ACC112 (cell line): Measurements from ENCODE around the gene LRP11.
A peak's percentile ranks its signal among the peaks of the same experiment; 100 is the strongest.
"Not testable (repeated sequence)": the region's sequence is repeated elsewhere in the genome, so short reads cannot be mapped to it uniquely, and the experiment has no call there.

ENCODE experiments used
- H2AFZ ChIP-seq: fragments of 200-600 bp; sonication (generic); one replicate; pipeline ENCODE4 v1.6.0; 2017; ENCODE audit warnings: antibody characterized with exemption, low read length; ENCODE audit not compliant: unreplicated experiment
- H3K27ac ChIP-seq: fragments of 200-600 bp; sonication (generic); 2 replicates; pipeline ENCODE4 v1.5.1; 2014; ENCODE audit warnings: low read depth, mild to moderate bottlenecking, antibody characterized with exemption, low read length, moderate library complexity
- H3K27me3 ChIP-seq: fragments of 200-600 bp; sonication (generic); 2 replicates; pipeline ENCODE4 v1.6.1; 2014; ENCODE audit warnings: mild to moderate bottlenecking, antibody characterized with exemption, low read length, moderate library complexity, mixed read lengths; ENCODE audit not compliant: insufficient read depth
- H3K36me3 ChIP-seq: fragments of 200-600 bp; sonication (generic); 2 replicates; pipeline ENCODE4 v1.6.1; 2016; ENCODE audit warnings: mild to moderate bottlenecking, antibody characterized with exemption, low read length, moderate library complexity, mixed read lengths; ENCODE audit not compliant: insufficient read depth
- H3K4me1 ChIP-seq: fragments of 200-600 bp; sonication (generic); one replicate; pipeline ENCODE4 v1.6.1; 2016; ENCODE audit warnings: low read length, mixed read lengths; ENCODE audit not compliant: insufficient read depth, unreplicated experiment, control insufficient read depth
- H3K4me3 ChIP-seq: fragments of 200-600 bp; sonication (generic); 2 replicates; pipeline ENCODE4 v1.5.1; 2014; ENCODE audit warnings: mild to moderate bottlenecking, low read depth, low read length
- H3K79me2 ChIP-seq: fragments of 200-600 bp; sonication (generic); one replicate; pipeline ENCODE4 v1.6.0; 2016; ENCODE audit warnings: low read length; ENCODE audit not compliant: control insufficient read depth, unreplicated experiment, insufficient read depth

LRP11 gene

GRCh38 chr6:149857541-149857940 is 6.6 kb downstream of the LRP11 start:
- H3K4me1 ChIP-seq = peaks cover 59% of the 10 kb centered on the region
- no peak overlapping the region for H2AFZ ChIP-seq
- H3K36me3 ChIP-seq = no peaks in the 10 kb centered on the region
- no peak overlapping the region for H3K4me3 ChIP-seq
- peaks cover 64% of the 10 kb centered on the region for H3K79me2 ChIP-seq
- no peaks in the 10 kb centered on the region for H3K27me3 ChIP-seq
- peak overlapping the region; percentile 97; the same call in 1 of the 2 replicates for H3K27ac ChIP-seq

GRCh38 chr6:149856256-149856994 is 7.7 kb downstream of the LRP11 start:
- Histone ChIP-seq H3K27ac (peak overlapping the region; percentile 97), H3K36me3 (no peaks in the 10 kb centered on the region), H2AFZ (no peak overlapping the region), H3K27me3 (no peaks in the 10 kb centered on the region), H3K79me2 (peaks cover 55% of the 10 kb centered on the region), H3K4me1 (peaks cover 61% of the 10 kb centered on the region), H3K4me3 (peak overlapping the region; percentile 75)

- peak overlapping the region; percentile 3 for H2AFZ ChIP-seq
- no peaks in the 10 kb centered on the region for H3K27me3 ChIP-seq
- no peaks in the 10 kb centered on the region for H3K36me3 ChIP-seq
- peaks cover 61% of the 10 kb centered on the region for H3K4me1 ChIP-seq
- peaks cover 49% of the 10 kb centered on the region for H3K79me2 ChIP-seq
- H3K27ac ChIP-seq = peak overlapping the region; percentile 97
- peak overlapping the region; percentile 75 for H3K4me3 ChIP-seq
Observed at GRCh38 chr6:149855741-149856140, 8.4 kb downstream of the LRP11 start.

- H3K79me2 ChIP-seq = peaks cover 45% of the 10 kb centered on the region
- no peaks in the 10 kb centered on the region for H3K27me3 ChIP-seq
- peak overlapping the region; percentile 97 for H3K27ac ChIP-seq
- no peaks in the 10 kb centered on the region for H3K36me3 ChIP-seq
- H2AFZ ChIP-seq = no peak overlapping the region
- H3K4me3 ChIP-seq = peak overlapping the region; percentile 75
- peaks cover 58% of the 10 kb centered on the region for H3K4me1 ChIP-seq
Observed at GRCh38 chr6:149855040-149855654, 9.0 kb downstream of the LRP11 start.

GRCh38 chr6:149854532-149854931 is 9.6 kb downstream of the LRP11 start:
- Histone ChIP-seq H3K4me3 (peak overlapping the region; percentile 75), H3K27ac (peak overlapping the region; percentile 97), H3K4me1 (peaks cover 56% of the 10 kb centered on the region), H3K36me3 (no peaks in the 10 kb centered on the region), H3K27me3 (no peaks in the 10 kb centered on the region), H2AFZ (no peak overlapping the region), H3K79me2 (peaks cover 39% of the 10 kb centered on the region)

- H3K4me3 ChIP-seq, H2AFZ ChIP-seq, H3K36me3 ChIP-seq, H3K27me3 ChIP-seq: not testable (repeated sequence)
- peak overlapping the region; percentile 97 for H3K27ac ChIP-seq
- H3K4me1 ChIP-seq = peaks cover 53% of the 10 kb centered on the region
- peaks cover 36% of the 10 kb centered on the region for H3K79me2 ChIP-seq
Observed at GRCh38 chr6:149854017-149854416, 10.1 kb downstream of the LRP11 start.

GRCh38 chr6:149852881-149853280 is 11.3 kb downstream of the LRP11 start:
- H3K79me2 ChIP-seq = peaks cover 28% of the 10 kb centered on the region
- peak overlapping the region; percentile 43; the same call in 1 of the 2 replicates for H3K27ac ChIP-seq
- no peaks in the 10 kb centered on the region for H3K27me3 ChIP-seq
- H3K4me3 ChIP-seq = no peak overlapping the region
- peaks cover 56% of the 10 kb centered on the region for H3K4me1 ChIP-seq
- no peak overlapping the region for H2AFZ ChIP-seq
- no peaks in the 10 kb centered on the region for H3K36me3 ChIP-seq

GRCh38 chr6:149852180-149852579 is 12.0 kb downstream of the LRP11 start:
- peaks cover 22% of the 10 kb centered on the region for H3K79me2 ChIP-seq
- no peaks in the 10 kb centered on the region for H3K36me3 ChIP-seq
- H3K4me3 ChIP-seq = no peak overlapping the region
- H3K4me1 ChIP-seq = peaks cover 55% of the 10 kb centered on the region
- H3K27me3 ChIP-seq = no peaks in the 10 kb centered on the region
- peak overlapping the region; percentile 43 for H3K27ac ChIP-seq
- H2AFZ ChIP-seq = no peak overlapping the region

GRCh38 chr6:149851461-149852110 is 12.6 kb downstream of the LRP11 start:
- no peak overlapping the region for H3K4me3 ChIP-seq
- no peaks in the 10 kb centered on the region for H3K36me3 ChIP-seq
- H3K27me3 ChIP-seq = no peaks in the 10 kb centered on the region
- peaks cover 17% of the 10 kb centered on the region for H3K79me2 ChIP-seq
- H2AFZ ChIP-seq = no peak overlapping the region
- H3K4me1 ChIP-seq = peaks cover 56% of the 10 kb centered on the region
- H3K27ac ChIP-seq = peak overlapping the region; percentile 43

- H2AFZ ChIP-seq, H3K27me3 ChIP-seq, H3K36me3 ChIP-seq, H3K79me2 ChIP-seq, H3K4me3 ChIP-seq: not testable (repeated sequence)
- H3K4me1 ChIP-seq = peaks cover 68% of the 10 kb centered on the region
- H3K27ac ChIP-seq = peak overlapping the region; percentile 84
Observed at GRCh38 chr6:149848343-149848742, 15.8 kb downstream of the LRP11 start.
